Measurements from ENCODE around the gene LHX3. TPM values are rescaled to one million over a fixed set of nuclear protein-coding genes. Genes with fewer than 3 reads are reported as not detected.

The LHX3 gene
- total RNA-seq, 1 experiment from 2014 or later = not detected

GRCh38 chr9:136208675-136209074, 3.7 kb upstream of the LHX3 start:
- no peak for DNase-seq
- H3K4me1 Mint-ChIP-seq = peaks cover 0 to 9% of the 10 kb centered on the region in 2 experiments; a peak in 1 of 4 replicates

More at GRCh38 chr9:136208675-136209074, 3.7 kb upstream of the LHX3 start:
- H3K27ac Mint-ChIP-seq = no peak overlapping the region
- peaks cover 29% of the 10 kb centered on the region for H3K27me3 Mint-ChIP-seq (ENCODE audit: low read depth)
- H3K23ac ChIP-seq (ENCODE audit: insufficient read length, low read depth, low read length) = no peak overlapping the region
- H4K5ac ChIP-seq (ENCODE audit: insufficient read length, low read depth, low read length) = no peak overlapping the region
- no peak overlapping the region for H2BK5ac ChIP-seq (ENCODE audit: insufficient read length, low read length)
- H3K18ac ChIP-seq (ENCODE audit: insufficient read length, low read depth, low read length) = no peak overlapping the region
- no peak overlapping the region for H2BK12ac ChIP-seq (ENCODE audit: insufficient read length, low read depth, low read length)
- no peak overlapping the region for H3K27ac ChIP-seq (ENCODE audit: insufficient read length, low read depth, low read length)
- H3K9me3 Mint-ChIP-seq = no peaks in the 10 kb centered on the region
- peaks cover 16% of the 10 kb centered on the region for H3K27me3 ChIP-seq (ENCODE audit: insufficient read depth, low read length)
- no peak for TF ChIP-seq CTCF (conservative IDR thresholded peaks at IDR 0.05)
- H3K36me3 Mint-ChIP-seq (ENCODE audit: insufficient read depth in 1 of 3, low read depth in 3 of 3) = peaks cover 17 to 39% (median 36%) of the 10 kb centered on the region in 3 experiments
- no peak overlapping the region for H3K4me3 Mint-ChIP-seq
- no peaks in the 10 kb centered on the region for H3K79me2 ChIP-seq (ENCODE audit: insufficient read depth, low read length)
- H4K91ac ChIP-seq (ENCODE audit: insufficient read length, low read depth, low read length) = no peak overlapping the region
- no peak overlapping the region for H3T11ph ChIP-seq (ENCODE audit: low read length)
- H3K9me3 ChIP-seq (ENCODE audit: control insufficient read depth, low read depth, low read length) = no peaks in the 10 kb centered on the region
- H2BK15ac ChIP-seq (ENCODE audit: low read depth, low read length) = no peak overlapping the region
- H3K56ac ChIP-seq (ENCODE audit: insufficient read length, low read depth, low read length) = no peak overlapping the region
- no peaks in the 10 kb centered on the region for H3K4me1 ChIP-seq (ENCODE audit: insufficient read depth, low read length)
- H3K79me1 ChIP-seq (ENCODE audit: insufficient read depth, low read depth, low read length, poor library complexity, severe bottlenecking) = no peaks in the 10 kb centered on the region
- H2BK20ac ChIP-seq (ENCODE audit: low read depth, low read length, poor library complexity, severe bottlenecking) = no peak overlapping the region
- H3K4me2 ChIP-seq (ENCODE audit: insufficient read depth, insufficient read length, low read length) = no peak overlapping the region
- WGBS (ENCODE audit: extremely low coverage, insufficient read length, low lambda C conversion rate) = no CpG with 5 or more reads among the region's 17 CpGs
- H2AFZ ChIP-seq (ENCODE audit: low read length) = no peak overlapping the region
- H3K4ac ChIP-seq (ENCODE audit: low read depth, low read length) = no peak overlapping the region
- H4K8ac ChIP-seq (replicated peaks; ENCODE audit: insufficient read length, low read depth, low read length) = no peak overlapping the region
- no peak overlapping the region for H2BK120ac ChIP-seq (ENCODE audit: low read depth, low read length, poor library complexity, severe bottlenecking)
- no peak overlapping the region for H3K14ac ChIP-seq (ENCODE audit: insufficient read depth, low read length)
- H3K23me2 ChIP-seq (ENCODE audit: insufficient read length, low read depth, low read length, poor library complexity, severe bottlenecking) = no peaks in the 10 kb centered on the region
- H4K20me1 ChIP-seq (ENCODE audit: control insufficient read depth, insufficient read depth, insufficient read length) = no peaks in the 10 kb centered on the region
- H3K9ac ChIP-seq (ENCODE audit: extremely low read depth, insufficient read length, low read length) = no peak overlapping the region
- no peak overlapping the region for H2AK5ac ChIP-seq (ENCODE audit: insufficient read length, low read length)

Data from H9 (cell line).